ENCODE data around the gene TMEM164. TPM values are rescaled to one million over a fixed set of nuclear protein-coding genes. Genes with fewer than 3 reads are reported as not detected.
A peak's percentile ranks its signal among the peaks of the same experiment; 100 is the strongest.

The TMEM164 gene
- total and polyA plus RNA-seq, 10 of the 15 experiments (the other 5 are each of a cell fraction or from before 2014, with no cell fraction given): 0.61 to 18.3 (median 7.0) TPM

GRCh38 chrX:110204986-110205385, 202.1 kb downstream of the TMEM164 start:
- H3K4me2 ChIP-seq (ENCODE audit: control insufficient read depth, insufficient read depth): no peak overlapping the region
- no peaks in the 10 kb centered on the region for H3K79me2 ChIP-seq (ENCODE audit: control insufficient read depth, insufficient read depth, low read length)
- no peak for ATAC-seq
- ChIA-PET SMC1A (ENCODE audit: uncharacterized antibody, unreplicated experiment) (interaction anchor here (1.3 to 1.6 kb wide), 3 partner anchors 10 to 25 kb away, joined by 3 to 4 read pairs (median 3); no protein-coding TSS in a partner anchor), POLR2A (no interaction called here), CTCF (interaction anchor here (0.9 to 1.1 kb wide), 2 partner anchors 41 to 212 kb away, joined by 3 to 5 read pairs; no protein-coding TSS in a partner anchor), RAD21 (ENCODE audit: unreplicated experiment) (interaction anchor here (0.8 kb wide), 1 partner anchor 9 kb away, joined by 3 read pairs; no protein-coding TSS in a partner anchor)
- no TSS peak for BruUV-seq (replicated peaks)
- no peaks in the 10 kb centered on the region for H3K9me3 ChIP-seq (replicated peaks; ENCODE audit: control insufficient read depth, insufficient read depth, low read length)
- no peaks in the 10 kb centered on the region for H3K27me3 ChIP-seq (replicated peaks in 1 of 2; ENCODE audit: control insufficient read depth in 2 of 2, insufficient read depth in 2 of 2, low read length in 1 of 2)
- FAIRE-seq: no peak
- TF ChIP-seq ZNF592 (IDR thresholded peaks at IDR 0.05): no peak
- TF ChIP-seq STAT1 (conservative IDR thresholded peaks at IDR 0.05): no peak
- peak; percentile 20; the same call in 1 of the 2 replicates for TF ChIP-seq RUNX3 (IDR thresholded peaks at IDR 0.05; ENCODE audit: low read length)
- TF ChIP-seq MYB (IDR thresholded peaks at IDR 0.05; ENCODE audit: borderline replicate concordance, low read depth, low read length): no peak
- TF ChIP-seq ATF3 (IDR thresholded peaks at IDR 0.05; ENCODE audit: borderline replicate concordance, extremely low read depth, low read depth, low read length): no peak
- H3K4me1 ChIP-seq (ENCODE audit: control insufficient read depth, insufficient read depth, low read length): no peaks in the 10 kb centered on the region
- no peaks in the 10 kb centered on the region for H4K20me1 ChIP-seq (ENCODE audit: control insufficient read depth, insufficient read depth)
- no peak overlapping the region for H3K27ac ChIP-seq (ENCODE audit: control insufficient read depth, insufficient read depth)
- H2AFZ ChIP-seq (ENCODE audit: control insufficient read depth, low read depth, low read length): no peak overlapping the region
- H3K36me3 ChIP-seq (ENCODE audit: control insufficient read depth in 2 of 2, insufficient read depth in 2 of 2, low read length in 1 of 2): no peaks in the 10 kb centered on the region
- H3K4me3 ChIP-seq: no peak overlapping the region
- intact Hi-C loops (cut with micrococcal nuclease; ENCODE audit: unreplicated experiment) (no loop called here), in situ Hi-C loops (cut with MboI) (no loop called here)
- no peak for DNase-seq (ENCODE audit: low read depth, low spot score)
- no peak overlapping the region for H3K9ac ChIP-seq (ENCODE audit: control insufficient read depth, insufficient read depth, low read length)

All from GM12878 (cell line).